GM23248 (cell line): Measurements from ENCODE around the gene PTPRE. TPM values are rescaled to one million over a fixed set of nuclear protein-coding genes. Genes with fewer than 3 reads are reported as not detected.

Experiments
- DNase-seq: peaks from one replicate; pipeline ENCODE4 v3.0.0-alpha.2; 2015
- H2AFZ ChIP-seq: fragments of 200-600 bp; sonication (generic); 2 replicates; pipeline ENCODE4 v1.6.1; 2016; ENCODE audit warnings: antibody characterized with exemption
- H3F3A ChIP-seq: fragments of 200-600 bp; sonication (generic); 2 replicates; pipeline ENCODE4 v1.6.1; 2016; ENCODE audit warnings: mild to moderate bottlenecking, antibody characterized with exemption, mixed run types; ENCODE audit not compliant: insufficient read depth
- H3K27ac ChIP-seq: fragments of 200-600 bp; sonication (generic); 2 replicates; pipeline ENCODE4 v1.5.1; 2016; ENCODE audit warnings: mild to moderate bottlenecking
- H3K27me3 ChIP-seq: fragments of 200-600 bp; sonication (generic); replicated peaks from 2 replicates; pipeline ENCODE4 v1.6.1; 2016; ENCODE audit warnings: mild to moderate bottlenecking; ENCODE audit not compliant: insufficient read depth
- H3K36me3 ChIP-seq: fragments of 200-600 bp; sonication (generic); 2 replicates; pipeline ENCODE4 v1.6.1; 2016; ENCODE audit warnings: low read depth, mild to moderate bottlenecking
- H3K4me1 ChIP-seq: fragments of 200-600 bp; sonication (generic); 2 replicates; pipeline ENCODE4 v1.6.1; 2016; ENCODE audit warnings: mild to moderate bottlenecking; ENCODE audit not compliant: insufficient read depth
- H3K4me2 ChIP-seq: fragments of 200-600 bp; sonication (generic); one replicate; pipeline ENCODE4 v1.6.1; 2016; ENCODE audit warnings: mild to moderate bottlenecking; ENCODE audit not compliant: unreplicated experiment
- H3K4me3 ChIP-seq: fragments of 200-600 bp; sonication (generic); 2 replicates; pipeline ENCODE4 v1.5.1; 2016; ENCODE audit warnings: mild to moderate bottlenecking
- H3K79me2 ChIP-seq: fragments of 200-600 bp; sonication (generic); 2 replicates; pipeline ENCODE4 v1.6.1; 2016; ENCODE audit warnings: mild to moderate bottlenecking; ENCODE audit not compliant: insufficient read depth
- H3K9ac ChIP-seq: fragments of 200-600 bp; sonication (generic); 2 replicates; pipeline ENCODE4 v1.6.1; 2016; ENCODE audit warnings: mild to moderate bottlenecking
- H3K9me2 ChIP-seq: fragments of 200-600 bp; sonication (generic); 2 replicates; pipeline ENCODE4 v1.6.1; 2016; ENCODE audit warnings: mixed run types, mild to moderate bottlenecking, moderate library complexity; ENCODE audit not compliant: insufficient read depth
- H3K9me3 ChIP-seq: fragments of 200-600 bp; sonication (generic); one replicate; pipeline ENCODE4 v1.6.1; 2017; ENCODE audit warnings: low read depth
- H4K20me1 ChIP-seq: fragments of 200-600 bp; sonication (generic); 2 replicates; pipeline ENCODE4 v1.6.0; 2016; ENCODE audit not compliant: insufficient read depth
- EZH2 ChIP-seq: fragments of 200-600 bp; sonication (generic); IDR thresholded peaks from 2 replicates; pipeline ENCODE4 v1.6.1; 2018; ENCODE audit warnings: antibody characterized with exemption, mild to moderate bottlenecking; ENCODE audit not compliant: insufficient read depth, poor library complexity, severe bottlenecking
- EZH2phosphoT487 ChIP-seq: fragments of 200-600 bp; sonication (generic); IDR thresholded peaks from 2 replicates; pipeline ENCODE4 v1.6.1; 2018; ENCODE audit warnings: antibody characterized with exemption, moderate library complexity, mild to moderate bottlenecking, low read depth; ENCODE audit not compliant: insufficient read depth
- WGBS, 2 experiments: methylation state at CpG; one replicate each; pipeline ENCODE4 v1.1.6; 2015 to 2017; ENCODE audit warnings: low lambda C conversion rate in 2 of 2, low coverage in 1 of 2; ENCODE audit errors: missing lambda C conversion rate in 2 of 2; 5-methylcytosine and 5-hydroxymethylcytosine counted together
- in situ Hi-C: fragments of 300-500 bp; cut with MboI; formaldehyde crosslinking; loops from 2 replicates; pipeline ENCODE4 v1.15.0; 2020
- polyA plus RNA-seq: library from polyadenylated mRNA; unstranded; fragments of >200 nt; fragmentation: Nextera tagmentation; extraction: Ambion mirVana; gene quantifications from 2 replicates; pipeline ENCODE4 v1.2.1, GENCODE V29; 2016
- total RNA-seq: library from RNA; depleted of rRNA; stranded (reverse); fragments of >200 nt; shearing (Covaris generic); gene quantifications from 2 replicates; pipeline ENCODE4 v1.2.3, GENCODE V29; 2014

PTPRE gene
- total and polyA plus RNA-seq, 2 experiments from 2014 or later, result 2.7 to 4.7 TPM

DNA sequence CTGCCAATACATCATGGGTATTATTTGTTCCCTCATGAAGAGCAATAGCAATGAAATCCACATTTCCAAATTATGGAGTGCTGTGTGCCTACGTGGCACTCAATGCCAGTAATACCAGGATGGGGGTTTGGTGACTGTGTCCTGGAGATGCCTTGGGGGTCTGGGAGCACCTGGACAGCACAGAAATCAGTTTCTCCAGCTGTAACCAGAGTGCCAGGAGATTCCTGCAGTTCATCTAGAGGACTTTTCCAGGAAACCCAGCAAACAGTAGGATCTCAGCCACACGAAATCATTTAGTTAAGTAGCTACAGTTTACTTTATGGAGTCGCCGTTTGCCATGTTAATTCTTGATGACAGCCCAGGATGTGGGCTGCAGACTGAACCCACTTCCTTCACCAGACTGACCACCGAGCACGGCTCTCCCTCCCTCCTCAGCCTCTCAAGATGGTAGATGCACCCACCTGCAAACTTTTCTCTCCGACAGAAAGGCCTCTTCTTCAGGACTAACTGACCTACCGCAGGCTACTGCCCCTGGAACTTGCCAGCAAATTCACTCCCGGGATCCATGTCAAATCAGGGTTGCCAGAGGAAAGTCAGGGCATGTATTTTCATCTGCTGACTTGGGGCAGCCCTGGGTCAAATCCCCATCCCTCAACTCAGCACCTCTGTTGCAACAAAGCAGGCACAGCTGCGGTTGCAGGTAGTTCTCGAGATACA, 189.0 kb downstream of the PTPRE start:
- Histone ChIP-seq H3K4me1 (no peaks in the 10 kb centered on the region), H3F3A (no peaks in the 10 kb centered on the region), H3K27me3 (no peaks in the 10 kb centered on the region), H3K27ac (no peak overlapping the region), H3K4me3 (no peak overlapping the region), H3K79me2 (no peaks in the 10 kb centered on the region), H3K4me2 (no peak overlapping the region), H3K36me3 (no peaks in the 10 kb centered on the region), H3K9me2 (no peaks in the 10 kb centered on the region), H2AFZ (no peak overlapping the region), H4K20me1 (no peaks in the 10 kb centered on the region), H3K9me3 (no peaks in the 10 kb centered on the region), H3K9ac (no peak overlapping the region)
- 91 to 94% methylated on average over 11 of the region's 11 CpGs for WGBS, 2 experiments
- no peak for DNase-seq
- no peak for TF ChIP-seq EZH2phosphoT487
- no peak for TF ChIP-seq EZH2
- in situ Hi-C loops, result no loop called here

DNA sequence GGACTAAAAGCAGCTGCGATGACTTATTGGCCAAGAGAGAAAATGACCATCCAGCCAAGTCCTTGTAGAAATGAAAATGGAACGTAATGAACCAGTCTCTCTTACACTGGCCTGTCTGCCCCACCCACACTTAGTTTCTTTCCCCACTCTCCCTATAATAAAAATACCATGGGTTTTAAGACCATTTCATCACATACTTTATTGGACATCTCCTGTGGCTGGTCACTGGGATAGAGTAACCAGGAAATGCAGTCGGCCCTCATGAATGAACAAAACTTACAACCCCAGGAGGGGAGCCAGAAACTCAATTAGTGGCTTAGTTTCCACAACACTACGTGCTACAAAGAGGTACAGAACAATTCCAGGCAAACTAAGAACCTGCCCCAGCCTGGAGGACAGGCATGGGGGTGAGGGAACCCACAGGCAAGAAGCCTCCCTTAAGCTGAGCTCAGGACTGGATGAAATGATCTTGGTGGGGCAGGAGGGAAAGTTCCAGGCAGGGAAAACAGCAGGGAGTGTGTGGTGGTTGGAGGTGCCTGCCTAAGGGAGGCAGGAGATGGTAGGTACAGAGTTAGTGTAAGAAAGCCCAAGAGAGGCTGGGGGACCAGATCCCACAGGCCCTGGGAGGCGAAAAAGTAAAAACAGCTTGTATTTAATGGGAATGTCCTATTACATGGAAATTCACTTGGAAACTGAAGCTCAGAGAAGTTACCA, 189.7 kb downstream of the PTPRE start:
- no peaks in the 10 kb centered on the region for H3K9me3 ChIP-seq
- no peaks in the 10 kb centered on the region for H3K9me2 ChIP-seq
- 81 to 87% methylated on average over 5 of the region's 5 CpGs for WGBS, 2 experiments

GRCh38 chr10:128097783-128098182, 190.9 kb downstream of the PTPRE start:
- no peak for TF ChIP-seq EZH2phosphoT487
- no peak for TF ChIP-seq EZH2
- Histone ChIP-seq H3K4me2 (no peak overlapping the region), H3K27ac (no peak overlapping the region), H3K4me3 (no peak overlapping the region), H3K27me3 (no peaks in the 10 kb centered on the region), H3K9me3 (no peaks in the 10 kb centered on the region), H3K4me1 (no peaks in the 10 kb centered on the region), H3K79me2 (no peaks in the 10 kb centered on the region), H2AFZ (no peak overlapping the region), H3K9ac (no peak overlapping the region), H4K20me1 (no peaks in the 10 kb centered on the region), H3F3A (no peaks in the 10 kb centered on the region), H3K36me3 (no peaks in the 10 kb centered on the region), H3K9me2 (no peaks in the 10 kb centered on the region)
- WGBS, 2 experiments, result 79 to 82% methylated on average over 8 of the region's 8 CpGs
- DNase-seq, result peak; percentile 14
- in situ Hi-C loops, result no loop called here

More for the DNA sequence above, 189.7 kb downstream of the PTPRE start:
- Histone ChIP-seq H3K4me2 (no peak overlapping the region), H3K36me3 (no peaks in the 10 kb centered on the region), H3K27me3 (no peaks in the 10 kb centered on the region), H3K4me3 (no peak overlapping the region), H3K27ac (no peak overlapping the region), H3F3A (no peaks in the 10 kb centered on the region), H2AFZ (no peak overlapping the region), H3K4me1 (no peaks in the 10 kb centered on the region), H4K20me1 (no peaks in the 10 kb centered on the region), H3K9ac (no peak overlapping the region), H3K79me2 (no peaks in the 10 kb centered on the region)
- TF ChIP-seq EZH2phosphoT487 (no peak), EZH2 (no peak)
- peak; percentile 27 for DNase-seq
- in situ Hi-C loops, result no loop called here

- WGBS, 2 experiments, result 89 to 93% methylated on average over 10 of the region's 10 CpGs
- Histone ChIP-seq H3K4me2 (no peak overlapping the region), H3K9me3 (no peaks in the 10 kb centered on the region), H3K79me2 (no peaks in the 10 kb centered on the region), H2AFZ (no peak overlapping the region), H3K4me1 (no peaks in the 10 kb centered on the region), H3K27ac (no peak overlapping the region), H3F3A (no peaks in the 10 kb centered on the region), H4K20me1 (no peaks in the 10 kb centered on the region), H3K9ac (no peak overlapping the region), H3K27me3 (no peaks in the 10 kb centered on the region), H3K36me3 (no peaks in the 10 kb centered on the region), H3K9me2 (no peaks in the 10 kb centered on the region), H3K4me3 (no peak overlapping the region)
- no peak for TF ChIP-seq EZH2phosphoT487
- TF ChIP-seq EZH2, result no peak
- in situ Hi-C loops, result no loop called here
- no peak for DNase-seq
These were observed 191.7 kb downstream of the PTPRE start for GRCh38 chr10:128098631-128099030.

- WGBS, 2 experiments, result 95 to 96% methylated on average over 10 of the region's 10 CpGs
- Histone ChIP-seq H3K4me2 (no peak overlapping the region), H3K9ac (no peak overlapping the region), H3F3A (no peaks in the 10 kb centered on the region), H3K27me3 (no peaks in the 10 kb centered on the region), H4K20me1 (no peaks in the 10 kb centered on the region), H3K9me3 (no peaks in the 10 kb centered on the region), H3K9me2 (no peaks in the 10 kb centered on the region), H3K4me3 (no peak overlapping the region), H2AFZ (no peak overlapping the region), H3K27ac (no peak overlapping the region), H3K4me1 (no peaks in the 10 kb centered on the region), H3K79me2 (no peaks in the 10 kb centered on the region), H3K36me3 (no peaks in the 10 kb centered on the region)
- in situ Hi-C loops, result no loop called here
- TF ChIP-seq EZH2 (no peak), EZH2phosphoT487 (no peak)
- no peak for DNase-seq
These were observed 193.0 kb downstream of the PTPRE start for GRCh38 chr10:128099901-128100300.
